ENCODE results near the gene METTL9. TPM values are rescaled to one million over a fixed set of nuclear protein-coding genes. Genes with fewer than 3 reads are reported as not detected.
A peak's percentile ranks its signal among the peaks of the same experiment; 100 is the strongest.
"Not testable (repeated sequence)": the region's sequence is repeated elsewhere in the genome, so short reads cannot be mapped to it uniquely, and the experiment has no call there.

Gene METTL9
- total and polyA plus RNA-seq, 2 donors, result 97.7 to 155 TPM

DNA sequence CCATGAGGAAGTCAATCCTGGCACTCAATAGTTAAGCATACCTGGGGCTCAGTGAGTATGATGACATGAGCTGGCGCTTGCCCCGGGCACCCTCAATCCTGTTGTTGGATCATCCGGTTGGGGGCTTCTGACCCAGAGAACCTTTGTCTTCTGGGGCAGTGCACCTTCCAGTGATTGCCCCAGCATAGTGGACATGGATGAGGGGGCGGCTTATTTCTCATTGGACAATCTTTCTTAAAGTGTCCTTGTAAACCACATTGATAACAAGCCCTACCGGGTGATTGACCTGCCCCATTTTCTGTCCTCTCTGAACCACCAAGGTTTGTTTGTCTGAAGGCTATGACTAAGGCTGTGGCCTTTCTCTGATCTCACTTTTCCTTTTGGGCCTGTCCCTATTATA lies 34.8 kb downstream of the METTL9 start:
- peaks cover 10 to 13% of the 10 kb centered on the region in 2 donors for H3K36me3 ChIP-seq (ENCODE audit: control insufficient read depth in 2 of 2, insufficient read depth in 2 of 2, low read length in 1 of 2)
- H3K9me3 ChIP-seq (ENCODE audit: control insufficient read depth in 2 of 2, insufficient read depth in 1 of 2, low read length in 1 of 2), result peaks cover 0 to 2% of the 10 kb centered on the region in 2 donors
- H3K27ac ChIP-seq (ENCODE audit: low read depth in 1 of 2, low read length in 1 of 2), result no peak overlapping the region
- H3K4me3 ChIP-seq (ENCODE audit: low read length in 2 of 2), result no peak overlapping the region
- H3K4me1 ChIP-seq (ENCODE audit: control insufficient read depth in 2 of 2, insufficient read depth in 2 of 2, low read length in 2 of 2), result no peaks in the 10 kb centered on the region
- H3K27me3 ChIP-seq (ENCODE audit: control insufficient read depth in 2 of 2, insufficient read depth in 1 of 2, low read length in 1 of 2), result no peaks in the 10 kb centered on the region
- no peak for DNase-seq (ENCODE audit: low read depth in 6 of 9, low spot score in 9 of 9)
- WGBS, result 97% methylated on average over 5 of the region's 5 CpGs

DNA sequence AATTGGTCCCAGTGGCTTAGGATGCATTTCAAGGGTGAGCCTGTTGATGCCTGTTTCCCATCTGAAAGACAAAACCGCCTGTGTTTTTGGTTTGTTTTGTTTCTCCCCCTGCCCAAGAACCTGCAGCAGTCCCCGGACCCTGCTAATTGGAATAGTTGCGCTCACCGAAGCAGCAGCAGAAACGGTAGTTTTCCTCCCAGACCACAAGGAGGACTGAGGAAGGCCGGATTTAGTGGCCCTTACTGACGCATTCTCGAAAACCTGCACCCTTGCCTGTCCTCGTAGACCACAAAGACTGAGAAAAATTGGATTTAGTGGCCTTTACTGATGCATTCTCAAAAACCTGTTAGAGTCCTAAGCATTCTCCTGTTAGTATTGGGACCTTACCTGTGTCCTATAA lies 36.3 kb downstream of the METTL9 start:
- H3K4me1 ChIP-seq (ENCODE audit: control insufficient read depth in 2 of 2, insufficient read depth in 2 of 2, low read length in 2 of 2); H3K27me3 ChIP-seq (ENCODE audit: control insufficient read depth in 2 of 2, insufficient read depth in 1 of 2, low read length in 1 of 2); H3K36me3 ChIP-seq (ENCODE audit: control insufficient read depth in 2 of 2, insufficient read depth in 2 of 2, low read length in 1 of 2); H3K27ac ChIP-seq (ENCODE audit: low read depth in 1 of 2, low read length in 1 of 2); H3K9me3 ChIP-seq (ENCODE audit: control insufficient read depth in 2 of 2, insufficient read depth in 1 of 2, low read length in 1 of 2); DNase-seq (ENCODE audit: low read depth in 6 of 9, low spot score in 9 of 9); H3K4me3 ChIP-seq (ENCODE audit: low read length in 2 of 2): not testable (repeated sequence)
- 92% methylated on average over 9 of the region's 9 CpGs for WGBS

DNA sequence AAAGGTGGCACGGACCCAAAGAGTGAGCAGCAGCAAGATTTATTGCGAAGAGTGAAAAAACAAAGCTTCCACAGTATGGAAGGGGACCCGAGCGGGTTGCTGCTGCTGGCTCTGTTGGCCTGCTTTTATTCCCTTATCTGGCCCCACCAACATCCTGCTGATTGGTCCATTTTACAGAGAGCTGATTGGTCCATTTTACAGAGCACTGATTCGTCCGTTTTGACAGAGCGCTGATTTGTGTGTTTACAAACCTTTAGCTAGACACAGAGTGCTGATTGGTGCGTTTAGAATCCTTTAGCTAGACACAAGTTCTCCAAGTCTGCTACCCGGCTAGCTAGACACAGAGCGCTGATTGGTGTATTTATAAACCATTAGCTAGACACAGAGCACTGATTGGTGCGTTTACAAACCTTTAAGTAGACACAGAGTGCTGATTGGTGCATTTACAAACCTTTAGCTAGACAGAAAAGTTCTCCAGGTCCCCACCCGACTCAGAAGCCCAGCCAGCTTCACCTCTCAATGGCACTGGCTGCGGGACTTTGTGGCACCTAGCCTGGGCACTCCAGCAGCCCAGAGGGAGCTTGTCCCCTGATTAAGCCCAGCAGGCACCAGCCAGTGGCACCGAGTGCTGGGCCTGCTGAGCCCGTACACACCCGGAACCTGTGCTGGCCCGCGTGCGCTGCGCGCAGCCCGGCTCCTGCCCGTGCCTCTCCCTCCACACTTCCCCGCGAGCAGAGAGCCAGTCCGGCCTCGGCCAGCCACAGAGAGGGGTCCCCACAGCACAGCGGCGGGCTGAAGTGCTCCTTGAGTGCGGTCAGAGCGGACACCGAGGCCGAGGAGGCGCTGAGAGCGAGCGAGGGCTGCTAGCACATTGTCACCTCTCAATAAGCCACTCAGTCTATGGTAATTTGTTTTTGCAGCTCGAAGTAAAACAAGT lies 37.9 kb downstream of the METTL9 start:
- Histone ChIP-seq H3K27me3 (ENCODE audit: control insufficient read depth in 2 of 2, insufficient read depth in 1 of 2, low read length in 1 of 2) (no peaks in the 10 kb centered on the region), H3K4me1 (ENCODE audit: control insufficient read depth in 2 of 2, insufficient read depth in 2 of 2, low read length in 2 of 2) (no peaks in the 10 kb centered on the region), H3K4me3 (ENCODE audit: low read length in 2 of 2) (no peak overlapping the region), H3K36me3 (ENCODE audit: control insufficient read depth in 2 of 2, insufficient read depth in 2 of 2, low read length in 1 of 2) (peaks cover 6 to 7% of the 10 kb centered on the region in 2 donors), H3K9me3 (ENCODE audit: control insufficient read depth in 2 of 2, insufficient read depth in 1 of 2, low read length in 1 of 2) (no peaks in the 10 kb centered on the region), H3K27ac (ENCODE audit: low read depth in 1 of 2, low read length in 1 of 2) (no peak overlapping the region)
- DNase-seq (ENCODE audit: low read depth in 6 of 9, low spot score in 9 of 9), result no peak
- 98% methylated on average over 37 of the region's 37 CpGs for WGBS

DNA sequence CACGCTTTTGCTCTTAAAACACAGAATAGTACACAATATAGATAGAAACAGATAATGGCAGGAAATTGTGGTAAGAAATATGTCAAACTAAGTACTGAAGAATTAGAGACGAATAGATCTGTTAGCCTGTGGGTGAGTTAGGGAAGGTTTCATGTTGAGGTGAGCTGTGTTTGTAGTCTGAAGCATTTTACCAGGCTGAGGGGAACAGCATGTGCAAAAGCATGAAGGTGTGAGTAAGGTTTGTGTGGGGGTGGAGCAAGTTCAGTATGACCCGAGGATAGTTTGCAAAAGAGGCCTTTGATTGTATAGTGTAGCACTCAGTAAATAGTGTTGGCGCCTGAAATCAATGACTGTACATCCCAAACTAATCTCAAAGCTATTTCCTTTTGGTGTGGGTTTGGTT lies 39.2 kb downstream of the METTL9 start:
- no peak overlapping the region for H3K4me3 ChIP-seq (ENCODE audit: low read length in 2 of 2)
- H3K27ac ChIP-seq (ENCODE audit: low read depth in 1 of 2, low read length in 1 of 2), result no peak overlapping the region
- H3K4me1 ChIP-seq (ENCODE audit: control insufficient read depth in 2 of 2, insufficient read depth in 2 of 2, low read length in 2 of 2), result no peaks in the 10 kb centered on the region
- no peaks in the 10 kb centered on the region for H3K9me3 ChIP-seq (ENCODE audit: control insufficient read depth in 2 of 2, insufficient read depth in 1 of 2, low read length in 1 of 2)
- peaks cover 6 to 7% of the 10 kb centered on the region in 2 donors for H3K36me3 ChIP-seq (ENCODE audit: control insufficient read depth in 2 of 2, insufficient read depth in 2 of 2, low read length in 1 of 2)
- peak in 1 of 9 donors; percentile 33 for DNase-seq (ENCODE audit: low read depth in 6 of 9, low spot score in 9 of 9)
- no peaks in the 10 kb centered on the region for H3K27me3 ChIP-seq (ENCODE audit: control insufficient read depth in 2 of 2, insufficient read depth in 1 of 2, low read length in 1 of 2)
- WGBS, result 63% methylated on average over 4 of the region's 4 CpGs

DNA sequence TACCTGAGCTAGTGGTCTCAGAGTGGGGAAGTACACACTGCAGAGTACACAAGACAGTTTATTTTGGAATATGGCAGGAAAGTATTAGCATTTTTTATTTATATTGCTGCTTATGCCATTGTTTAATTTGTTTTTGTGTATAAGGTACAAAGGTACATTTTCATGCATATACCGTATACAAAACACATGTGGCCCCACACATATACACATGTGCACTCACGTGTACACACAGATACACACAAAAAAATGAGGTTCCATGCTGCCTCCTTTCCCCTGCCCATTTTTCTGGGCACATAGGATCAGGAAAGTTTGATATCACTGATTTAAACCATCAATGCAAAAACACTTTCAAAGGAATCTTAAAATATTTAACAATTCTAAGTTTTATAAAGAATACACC lies 40.1 kb downstream of the METTL9 start:
- DNase-seq (ENCODE audit: low read depth in 6 of 9, low spot score in 9 of 9), result no peak
- Histone ChIP-seq H3K27ac (ENCODE audit: low read depth in 1 of 2, low read length in 1 of 2) (no peak overlapping the region), H3K4me3 (ENCODE audit: low read length in 2 of 2) (no peak overlapping the region), H3K9me3 (ENCODE audit: control insufficient read depth in 2 of 2, insufficient read depth in 1 of 2, low read length in 1 of 2) (no peaks in the 10 kb centered on the region), H3K36me3 (ENCODE audit: control insufficient read depth in 2 of 2, insufficient read depth in 2 of 2, low read length in 1 of 2) (peaks cover 4 to 6% of the 10 kb centered on the region in 2 donors), H3K4me1 (ENCODE audit: control insufficient read depth in 2 of 2, insufficient read depth in 2 of 2, low read length in 2 of 2) (no peaks in the 10 kb centered on the region), H3K27me3 (ENCODE audit: control insufficient read depth in 2 of 2, insufficient read depth in 1 of 2, low read length in 1 of 2) (no peaks in the 10 kb centered on the region)
- 97% methylated on average over 2 of the region's 2 CpGs for WGBS

DNA sequence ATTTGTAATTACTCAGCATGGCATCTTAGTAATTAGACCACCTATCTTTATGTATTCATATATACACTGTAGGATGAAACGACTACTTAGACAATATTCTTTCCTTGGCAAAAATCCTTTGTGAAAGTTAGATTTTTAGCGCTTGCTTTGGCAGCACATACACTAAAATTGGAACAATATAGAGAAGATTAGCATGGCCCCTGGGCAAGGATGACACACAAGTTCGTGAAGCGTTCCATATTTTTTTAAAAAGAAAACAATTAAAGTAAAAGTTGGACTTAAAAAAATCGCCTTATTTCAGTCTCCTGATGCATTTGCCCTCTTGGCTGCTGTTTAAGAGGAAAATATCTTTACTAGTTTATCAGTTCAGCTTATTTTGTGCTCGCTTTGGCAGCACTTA lies 42.5 kb downstream of the METTL9 start:
- H3K36me3 ChIP-seq (ENCODE audit: control insufficient read depth in 2 of 2, insufficient read depth in 2 of 2, low read length in 1 of 2), result peaks cover 2 to 6% of the 10 kb centered on the region in 2 donors
- no peak for DNase-seq (ENCODE audit: low read depth in 6 of 9, low spot score in 9 of 9)
- 97% methylated on average over 6 of the region's 6 CpGs for WGBS
- H3K4me1 ChIP-seq (ENCODE audit: control insufficient read depth in 2 of 2, insufficient read depth in 2 of 2, low read length in 2 of 2), result peaks cover 11 to 20% of the 10 kb centered on the region in 2 donors
- H3K27me3 ChIP-seq (ENCODE audit: control insufficient read depth in 2 of 2, insufficient read depth in 1 of 2, low read length in 1 of 2), result no peaks in the 10 kb centered on the region
- H3K27ac ChIP-seq (ENCODE audit: low read depth in 1 of 2, low read length in 1 of 2), result no peak overlapping the region
- H3K9me3 ChIP-seq (ENCODE audit: control insufficient read depth in 2 of 2, insufficient read depth in 1 of 2, low read length in 1 of 2), result no peaks in the 10 kb centered on the region
- H3K4me3 ChIP-seq (ENCODE audit: low read length in 2 of 2), result no peak overlapping the region

DNA sequence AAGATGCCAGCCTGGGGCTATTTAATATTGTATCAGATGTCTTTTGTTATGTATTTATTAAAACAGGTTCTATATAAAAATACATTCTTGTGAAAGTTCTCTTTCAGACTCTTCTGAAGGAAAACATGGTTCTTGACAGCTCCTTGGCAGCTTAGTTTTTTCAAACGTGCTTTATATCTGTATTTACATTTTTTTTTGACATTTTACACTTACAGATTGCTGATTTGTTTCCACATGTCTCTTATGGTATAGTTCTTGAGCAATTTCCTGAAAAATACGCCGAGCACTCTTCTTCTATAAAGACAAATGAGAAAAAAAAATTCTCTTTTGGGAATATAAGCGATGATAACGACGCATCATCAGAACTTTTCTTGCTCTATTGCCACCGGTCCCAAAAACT lies 43.5 kb downstream of the METTL9 start:
- no peak for DNase-seq (ENCODE audit: low read depth in 6 of 9, low spot score in 9 of 9)
- no peaks in the 10 kb centered on the region for H3K9me3 ChIP-seq (ENCODE audit: control insufficient read depth in 2 of 2, insufficient read depth in 1 of 2, low read length in 1 of 2)
- H3K27ac ChIP-seq (ENCODE audit: low read depth in 1 of 2, low read length in 1 of 2), result no peak overlapping the region
- H3K36me3 ChIP-seq (ENCODE audit: control insufficient read depth in 2 of 2, insufficient read depth in 2 of 2, low read length in 1 of 2), result peaks cover 0 to 2% of the 10 kb centered on the region in 2 donors
- no peaks in the 10 kb centered on the region for H3K27me3 ChIP-seq (ENCODE audit: control insufficient read depth in 2 of 2, insufficient read depth in 1 of 2, low read length in 1 of 2)
- H3K4me1 ChIP-seq (ENCODE audit: control insufficient read depth in 2 of 2, insufficient read depth in 2 of 2, low read length in 2 of 2), result peaks cover 15 to 29% of the 10 kb centered on the region in 2 donors
- WGBS, result 92% methylated on average over 7 of the region's 7 CpGs
- H3K4me3 ChIP-seq (ENCODE audit: low read length in 2 of 2), result no peak overlapping the region

DNA sequence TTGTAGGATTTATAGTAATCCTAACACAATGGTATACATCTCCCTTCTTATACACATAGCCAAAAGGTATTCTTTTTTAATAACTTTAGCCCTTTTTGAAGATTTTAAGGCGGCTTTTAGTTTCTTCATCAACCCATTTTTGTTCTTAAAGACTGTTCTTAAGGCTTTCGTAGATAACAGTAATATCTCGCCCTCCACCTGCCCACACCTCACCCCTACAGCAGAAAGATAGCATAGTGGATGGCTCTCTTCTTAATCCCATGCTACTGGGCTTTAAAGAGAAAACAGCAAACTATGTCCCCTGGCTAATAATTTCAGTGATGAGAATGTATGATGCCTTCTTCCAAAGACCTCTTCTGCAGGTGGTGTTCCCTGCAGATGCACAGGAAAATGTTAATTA lies 44.4 kb downstream of the METTL9 start:
- peaks cover 17 to 33% of the 10 kb centered on the region in 2 donors for H3K4me1 ChIP-seq (ENCODE audit: control insufficient read depth in 2 of 2, insufficient read depth in 2 of 2, low read length in 2 of 2)
- H3K9me3 ChIP-seq (ENCODE audit: control insufficient read depth in 2 of 2, insufficient read depth in 1 of 2, low read length in 1 of 2), result no peaks in the 10 kb centered on the region
- WGBS, result 99% methylated on average over 3 of the region's 3 CpGs
- peaks cover 0 to 2% of the 10 kb centered on the region in 2 donors for H3K36me3 ChIP-seq (ENCODE audit: control insufficient read depth in 2 of 2, insufficient read depth in 2 of 2, low read length in 1 of 2)
- H3K27me3 ChIP-seq (ENCODE audit: control insufficient read depth in 2 of 2, insufficient read depth in 1 of 2, low read length in 1 of 2), result no peaks in the 10 kb centered on the region
- no peak overlapping the region for H3K4me3 ChIP-seq (ENCODE audit: low read length in 2 of 2)
- no peak overlapping the region for H3K27ac ChIP-seq (ENCODE audit: low read depth in 1 of 2, low read length in 1 of 2)
- no peak for DNase-seq (ENCODE audit: low read depth in 6 of 9, low spot score in 9 of 9)

DNA sequence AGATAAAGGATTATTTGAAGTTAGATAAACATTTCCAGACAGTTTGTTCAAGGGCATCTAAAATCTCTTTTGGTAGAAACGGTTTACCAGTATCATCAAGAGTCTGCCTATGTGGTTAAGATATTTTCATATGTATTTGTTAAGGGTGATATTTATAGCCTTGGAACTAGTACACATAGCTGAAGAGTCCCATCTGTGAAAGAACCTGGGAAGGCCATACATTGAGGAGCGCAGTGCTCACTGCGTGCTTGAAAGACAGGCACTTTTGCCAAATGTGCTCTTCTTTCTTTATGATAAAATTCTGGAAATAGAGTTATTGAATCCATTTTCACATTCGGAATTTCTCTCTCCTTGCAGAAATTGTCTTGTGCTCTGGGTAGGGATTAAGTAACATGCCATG lies 45.3 kb downstream of the METTL9 start:
- H3K27me3 ChIP-seq (ENCODE audit: control insufficient read depth in 2 of 2, insufficient read depth in 1 of 2, low read length in 1 of 2), result no peaks in the 10 kb centered on the region
- H3K36me3 ChIP-seq (ENCODE audit: control insufficient read depth in 2 of 2, insufficient read depth in 2 of 2, low read length in 1 of 2), result peaks cover 0 to 2% of the 10 kb centered on the region in 2 donors
- peak overlapping the region; percentile 87 to 94 for H3K27ac ChIP-seq (ENCODE audit: low read depth in 1 of 2, low read length in 1 of 2)
- no peak overlapping the region for H3K4me3 ChIP-seq (ENCODE audit: low read length in 2 of 2)
- peak in 1 of 9 donors; percentile 20 for DNase-seq (ENCODE audit: low read depth in 6 of 9, low spot score in 9 of 9)
- H3K4me1 ChIP-seq (ENCODE audit: control insufficient read depth in 2 of 2, insufficient read depth in 2 of 2, low read length in 2 of 2), result peaks cover 17 to 39% of the 10 kb centered on the region in 2 donors
- 86% methylated on average over 4 of the region's 4 CpGs for WGBS
- H3K9me3 ChIP-seq (ENCODE audit: control insufficient read depth in 2 of 2, insufficient read depth in 1 of 2, low read length in 1 of 2), result no peaks in the 10 kb centered on the region

All from thymus (tissue), 11 donors.